HG02870 (cell line): ENCODE data around the gene ERVFRD-1.

Experiments used
- ATAC-seq: cut with Tn5 transposase; IDR thresholded peaks from one replicate; pipeline ENCODE4 v1.9.1; 2021; ENCODE audit warnings: mild to moderate bottlenecking, moderate library complexity; ENCODE audit not compliant: unreplicated experiment

The ERVFRD-1 gene

GRCh38 chr6:11055127-11055627 lies 56.3 kb downstream of the ERVFRD-1 start:
- no peak for ATAC-seq

GRCh38 chr6:11054722-11055121 lies 56.8 kb downstream of the ERVFRD-1 start:
- no peak for ATAC-seq

DNA sequence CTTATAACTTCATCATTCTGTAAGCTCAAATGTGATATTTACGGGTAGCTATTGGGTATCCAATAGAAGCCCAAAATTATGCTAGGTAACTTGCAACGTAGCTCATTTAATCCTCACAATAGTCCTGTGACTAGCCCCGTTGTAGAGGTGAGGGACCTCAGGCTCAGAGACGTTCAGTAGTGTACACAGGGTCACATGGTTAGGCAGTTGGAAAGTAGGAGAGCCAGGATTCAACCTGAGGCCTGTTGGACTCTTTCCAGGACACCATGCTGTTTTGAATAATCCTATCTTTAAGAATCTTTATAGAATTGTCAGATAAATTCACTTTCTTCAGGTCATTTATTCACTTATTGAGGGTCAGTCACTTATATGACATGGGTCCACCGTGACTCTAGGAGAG lies 58.2 kb downstream of the ERVFRD-1 start:
- ATAC-seq: no peak
